PC-9 (cell line): ENCODE results near the gene REV3L. TPM values are rescaled to one million over a fixed set of nuclear protein-coding genes. Genes with fewer than 3 reads are reported as not detected.

Experiments
- BruUV-seq: library from RNA; stranded (reverse); fragments of 400-500 nt; replicated peaks from 2 replicates; lab custom pipeline; 2021; lab: Mats Ljungman, UMichigan
- CTCF ChIA-PET: fragments of 300-600 bp; sonication (Branson Sonifier 250); formaldehyde crosslinking; loops from one replicate; lab custom pipeline; 2022; ENCODE audit warnings: antibody characterized with exemption; lab: Charles Lee
- POLR2A ChIA-PET: fragments of 300-600 bp; sonication (Branson Sonifier 250); formaldehyde crosslinking; loops from one replicate; lab custom pipeline; 2022; ENCODE audit warnings: antibody characterized with exemption; ENCODE audit not compliant: unreplicated experiment; lab: Charles Lee
- DNase-seq, 2 experiments: peaks; one replicate each; pipeline versions ENCODE4 v3.0.0 to v3.0.0-alpha.2; 2015 to 2022; ENCODE audit warnings: mixed read lengths in 1 of 2
- H2AFZ ChIP-seq: fragments of 200-600 bp; sonication (generic); 2 replicates; pipeline ENCODE4 v1.8.1; 2017; ENCODE audit warnings: antibody characterized with exemption
- H3F3A ChIP-seq: fragments of 200-600 bp; sonication (generic); 2 replicates; pipeline ENCODE4 v1.8.1; 2017; ENCODE audit warnings: antibody characterized with exemption, mild to moderate bottlenecking, low read depth; ENCODE audit not compliant: insufficient read depth
- H3K27ac ChIP-seq: fragments of 200-600 bp; sonication (generic); 2 replicates; pipeline ENCODE4 v1.6.1; 2016; ENCODE audit warnings: mixed run types
- H3K27me3 ChIP-seq: fragments of 200-600 bp; sonication (generic); 2 replicates; pipeline ENCODE4 v1.6.1; 2016; ENCODE audit warnings: low read depth, mixed run types; ENCODE audit not compliant: insufficient read depth
- H3K36me3 ChIP-seq: fragments of 200-600 bp; sonication (generic); 2 replicates; pipeline ENCODE4 v1.6.1; 2016; ENCODE audit warnings: low read depth, mixed run types
- H3K4me1 ChIP-seq: fragments of 200-600 bp; sonication (generic); replicated peaks from 2 replicates; pipeline ENCODE4 v1.6.1; 2016; ENCODE audit warnings: mixed run types; ENCODE audit not compliant: insufficient read depth
- H3K4me2 ChIP-seq: fragments of 200-600 bp; sonication (generic); 2 replicates; pipeline ENCODE4 v1.6.1; 2017; ENCODE audit warnings: mixed run types
- H3K4me3 ChIP-seq: fragments of 200-600 bp; sonication (generic); 2 replicates; pipeline ENCODE4 v1.6.1; 2016; ENCODE audit warnings: mixed run types
- H3K79me2 ChIP-seq: fragments of 200-600 bp; sonication (generic); 2 replicates; pipeline ENCODE4 v1.6.1; 2017; ENCODE audit warnings: low read depth, mixed run types
- H3K9me2 ChIP-seq: fragments of 200-600 bp; sonication (generic); 2 replicates; pipeline ENCODE4 v1.8.1; 2017; ENCODE audit warnings: mild to moderate bottlenecking; ENCODE audit not compliant: insufficient read depth
- H3K9me3 ChIP-seq: fragments of 200-600 bp; sonication (generic); 2 replicates; pipeline ENCODE4 v1.8.1; 2016; ENCODE audit warnings: low read depth; ENCODE audit not compliant: insufficient read depth
- H4K20me1 ChIP-seq: fragments of 200-600 bp; sonication (generic); 2 replicates; pipeline ENCODE4 v1.8.1; 2017; ENCODE audit not compliant: insufficient read depth
- CTCF ChIP-seq: fragments of 200-600 bp; sonication (generic); conservative IDR thresholded peaks from 2 replicates; pipeline ENCODE4 v1.6.1; 2017; ENCODE audit warnings: mixed run types, antibody characterized with exemption, mild to moderate bottlenecking, moderate library complexity
- EZH2 ChIP-seq: fragments of 200-600 bp; sonication (generic); IDR thresholded peaks from 2 replicates; pipeline ENCODE4 v1.8.0; 2017; ENCODE audit warnings: antibody characterized with exemption, low read depth
- intact Hi-C: fragments of 100-400 bp; cut with micrococcal nuclease; formaldehyde crosslinking; loops from one replicate; pipeline ENCODE4 v1.10.0; 2022; ENCODE audit not compliant: unreplicated experiment
- total RNA-seq: library from RNA; stranded (reverse); gene quantifications from 2 replicates; pipeline ENCODE4 v1.2.3, GENCODE V29; 2021

Gene REV3L
- total RNA-seq, 1 experiment from 2014 or later: 22.9 TPM

- H3K79me2 ChIP-seq: peaks cover 79% of the 10 kb centered on the region
Observed at GRCh38 chr6:111432511-111432910, 50.5 kb downstream of the REV3L start.

GRCh38 chr6:111430605-111431376 lies 52.2 kb downstream of the REV3L start:
- Histone ChIP-seq H3K4me2 (no peak overlapping the region), H3K9me2 (no peaks in the 10 kb centered on the region), H2AFZ (no peak overlapping the region), H3K79me2 (peaks cover 80% of the 10 kb centered on the region), H3F3A (peaks cover 11% of the 10 kb centered on the region; the same call in 1 of the 2 replicates), H3K36me3 (no peaks in the 10 kb centered on the region), H4K20me1 (no peaks in the 10 kb centered on the region), H3K4me1 (peaks cover 23% of the 10 kb centered on the region; the same call in 1 of the 2 replicates), H3K27ac (no peak overlapping the region), H3K9me3 (peaks cover 12% of the 10 kb centered on the region; the same call in 1 of the 2 replicates), H3K4me3 (no peak overlapping the region), H3K27me3 (no peaks in the 10 kb centered on the region)
- TF ChIP-seq EZH2 (no peak), CTCF (no peak)
- intact Hi-C loops: no loop called here
- no TSS peak for BruUV-seq
- POLR2A ChIA-PET: no interaction called here
- DNase-seq: no peak
- CTCF ChIA-PET: no interaction called here

More at GRCh38 chr6:111432511-111432910, 50.5 kb downstream of the REV3L start:
- Histone ChIP-seq H2AFZ (no peak overlapping the region), H3K27ac (no peak overlapping the region), H3K9me2 (no peaks in the 10 kb centered on the region), H3K4me2 (no peak overlapping the region), H4K20me1 (no peaks in the 10 kb centered on the region), H3K4me1 (peaks cover 10% of the 10 kb centered on the region; the same call in 1 of the 2 replicates), H3K27me3 (no peaks in the 10 kb centered on the region), H3K4me3 (no peak overlapping the region), H3F3A (peaks cover 9% of the 10 kb centered on the region; the same call in 1 of the 2 replicates), H3K36me3 (no peaks in the 10 kb centered on the region), H3K9me3 (peaks cover 12% of the 10 kb centered on the region; the same call in 1 of the 2 replicates)
- no TSS peak for BruUV-seq
- intact Hi-C loops: no loop called here
- ChIA-PET POLR2A (no interaction called here), CTCF (no interaction called here)
- DNase-seq: no peak
- TF ChIP-seq EZH2 (no peak), CTCF (no peak)

- Histone ChIP-seq H3F3A (peaks cover 11% of the 10 kb centered on the region; the same call in 1 of the 2 replicates), H3K27me3 (no peaks in the 10 kb centered on the region), H4K20me1 (no peaks in the 10 kb centered on the region), H3K36me3 (no peaks in the 10 kb centered on the region), H3K79me2 (peaks cover 76% of the 10 kb centered on the region), H2AFZ (no peak overlapping the region), H3K27ac (no peak overlapping the region), H3K4me1 (peaks cover 23% of the 10 kb centered on the region; the same call in 1 of the 2 replicates), H3K4me3 (no peak overlapping the region), H3K9me3 (peaks cover 12% of the 10 kb centered on the region; the same call in 1 of the 2 replicates), H3K4me2 (no peak overlapping the region), H3K9me2 (no peaks in the 10 kb centered on the region)
- CTCF ChIA-PET: no interaction called here
- no peak for DNase-seq
- POLR2A ChIA-PET: no interaction called here
- no peak for TF ChIP-seq EZH2
- TF ChIP-seq CTCF: no peak
- no TSS peak for BruUV-seq
- intact Hi-C loops: no loop called here
Observed at GRCh38 chr6:111429571-111429970, 53.4 kb downstream of the REV3L start.
